Anterior cingulate cortex (tissue), 58 donors: ENCODE measurements around the gene PACSIN1.

Experiments used
- DNase-seq, 58 donors: peaks; one replicate each; lab custom pipeline; 2025; lab: John Stamatoyannopoulos, UW

Gene PACSIN1

GRCh38 chr6:34457382-34457741 is 8.5 kb upstream of the PACSIN1 start:
- DNase-seq: no peak

GRCh38 chr6:34457742-34458735 is 7.8 kb upstream of the PACSIN1 start:
- no peak for DNase-seq

- DNase-seq: peak in 13 of 58 donors; percentile 2 to 31 (median 10)
Measured at GRCh38 chr6:34459899-34460593, 5.8 kb upstream of the PACSIN1 start.

- DNase-seq: no peak
Measured at GRCh38 chr6:34460796-34461507, 4.9 kb upstream of the PACSIN1 start.

- DNase-seq: no peak
Measured at GRCh38 chr6:34462010-34462409, 3.9 kb upstream of the PACSIN1 start.

- no peak for DNase-seq
Measured at GRCh38 chr6:34462551-34462971, 3.3 kb upstream of the PACSIN1 start.

GRCh38 chr6:34463299-34463698 is 2.6 kb upstream of the PACSIN1 start:
- DNase-seq: no peak

- no peak for DNase-seq
Measured at GRCh38 chr6:34463849-34464248, 2.0 kb upstream of the PACSIN1 start.

- DNase-seq: peak in 1 of 58 donors; percentile 36
Measured at GRCh38 chr6:34466242-34467185, 638 bp downstream of the PACSIN1 start.

GRCh38 chr6:34468378-34468892 is 2.6 kb downstream of the PACSIN1 start:
- DNase-seq: no peak

GRCh38 chr6:34469499-34469898 is 3.6 kb downstream of the PACSIN1 start:
- no peak for DNase-seq

- DNase-seq: no peak
Measured at GRCh38 chr6:34472425-34472824, 6.5 kb downstream of the PACSIN1 start.

- no peak for DNase-seq
Measured at GRCh38 chr6:34473967-34474366, 8.1 kb downstream of the PACSIN1 start.

- DNase-seq: no peak
Measured at GRCh38 chr6:34474754-34475153, 8.9 kb downstream of the PACSIN1 start.

- no peak for DNase-seq
Measured at GRCh38 chr6:34475238-34475682, 9.4 kb downstream of the PACSIN1 start.

- no peak for DNase-seq
Measured at GRCh38 chr6:34475767-34476328, 10.0 kb downstream of the PACSIN1 start.

- DNase-seq: no peak
Measured at GRCh38 chr6:34476447-34476846, 10.6 kb downstream of the PACSIN1 start.

- no peak for DNase-seq
Measured at GRCh38 chr6:34476921-34477320, 11.0 kb downstream of the PACSIN1 start.

- no peak for DNase-seq
Measured at GRCh38 chr6:34478796-34479195, 12.9 kb downstream of the PACSIN1 start.
